NCI-H1930 (cell line): ENCODE data around the gene CACNA1B.
"Not testable (repeated sequence)": the region's sequence is repeated elsewhere in the genome, so short reads cannot be mapped to it uniquely, and the experiment has no call there.

Experiments
- DNase-seq, 2 experiments: peaks; one replicate each; lab custom pipeline; 2025; lab: John Stamatoyannopoulos, UW

Gene CACNA1B

GRCh38 chr9:137889966-137890365 is 12.4 kb downstream of the CACNA1B start:
- not testable (repeated sequence) for DNase-seq

- DNase-seq, result not testable (repeated sequence)
These were observed 13.4 kb downstream of the CACNA1B start for GRCh38 chr9:137890768-137891587.

GRCh38 chr9:137891588-137892423 is 14.2 kb downstream of the CACNA1B start:
- DNase-seq, result no peak

DNA sequence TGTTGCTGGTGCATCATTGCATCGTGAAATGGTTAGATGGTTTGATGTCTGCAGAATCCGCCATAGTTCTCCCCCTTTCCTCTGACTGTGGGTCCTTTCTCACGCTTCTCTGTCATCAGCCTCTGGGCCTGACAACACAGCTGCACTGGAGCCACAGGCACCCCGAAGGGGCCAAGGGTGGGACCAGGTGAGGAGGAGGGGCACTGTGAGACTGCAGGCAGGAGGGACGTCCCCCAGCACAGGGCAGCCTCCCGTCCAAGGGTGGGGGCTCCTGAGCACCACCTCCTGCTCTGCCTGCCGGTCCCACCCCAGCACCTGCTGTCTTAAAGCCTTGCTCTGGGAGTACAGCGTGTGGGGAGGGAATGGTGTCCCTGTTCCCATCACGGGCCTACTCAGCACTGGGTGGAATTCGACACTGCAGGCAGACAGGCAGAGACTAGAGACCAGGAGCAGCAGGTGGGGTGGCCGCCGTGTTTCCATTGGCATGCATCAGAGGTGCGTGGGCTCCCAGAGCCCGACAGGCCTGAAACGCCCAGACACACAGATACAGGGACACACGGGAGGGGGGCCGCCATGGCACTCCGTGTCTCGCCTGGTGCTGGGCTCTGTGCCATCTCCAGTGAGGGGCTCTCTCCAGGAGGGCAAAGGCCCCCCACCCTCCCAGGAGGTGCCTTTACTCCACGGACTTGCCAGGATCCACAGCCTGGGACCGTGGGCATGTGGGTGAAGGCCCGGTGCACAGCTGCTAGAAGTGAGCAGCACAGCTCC is 15.0 kb downstream of the CACNA1B start:
- DNase-seq, result no peak

DNA sequence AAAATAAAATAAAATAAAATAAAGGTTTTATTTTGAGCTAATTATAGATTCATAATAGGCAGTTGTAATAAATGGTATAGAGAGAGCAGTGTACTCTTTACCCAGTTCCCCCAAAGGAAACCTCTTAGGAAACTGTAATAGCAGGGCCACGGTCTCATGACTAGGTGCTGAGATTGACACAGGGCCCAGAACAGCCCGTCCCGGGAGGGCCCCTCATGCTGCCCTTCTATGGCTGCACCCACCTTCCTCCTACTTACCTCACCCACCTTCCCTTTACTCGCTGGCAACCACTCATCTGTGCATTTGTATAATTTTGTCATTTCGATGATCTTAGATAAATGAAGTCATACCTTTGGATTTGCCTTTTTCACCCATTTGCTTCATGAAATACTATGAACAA is 16.1 kb downstream of the CACNA1B start:
- no peak for DNase-seq

GRCh38 chr9:137899551-137900360 is 22.2 kb downstream of the CACNA1B start:
- no peak for DNase-seq

DNA sequence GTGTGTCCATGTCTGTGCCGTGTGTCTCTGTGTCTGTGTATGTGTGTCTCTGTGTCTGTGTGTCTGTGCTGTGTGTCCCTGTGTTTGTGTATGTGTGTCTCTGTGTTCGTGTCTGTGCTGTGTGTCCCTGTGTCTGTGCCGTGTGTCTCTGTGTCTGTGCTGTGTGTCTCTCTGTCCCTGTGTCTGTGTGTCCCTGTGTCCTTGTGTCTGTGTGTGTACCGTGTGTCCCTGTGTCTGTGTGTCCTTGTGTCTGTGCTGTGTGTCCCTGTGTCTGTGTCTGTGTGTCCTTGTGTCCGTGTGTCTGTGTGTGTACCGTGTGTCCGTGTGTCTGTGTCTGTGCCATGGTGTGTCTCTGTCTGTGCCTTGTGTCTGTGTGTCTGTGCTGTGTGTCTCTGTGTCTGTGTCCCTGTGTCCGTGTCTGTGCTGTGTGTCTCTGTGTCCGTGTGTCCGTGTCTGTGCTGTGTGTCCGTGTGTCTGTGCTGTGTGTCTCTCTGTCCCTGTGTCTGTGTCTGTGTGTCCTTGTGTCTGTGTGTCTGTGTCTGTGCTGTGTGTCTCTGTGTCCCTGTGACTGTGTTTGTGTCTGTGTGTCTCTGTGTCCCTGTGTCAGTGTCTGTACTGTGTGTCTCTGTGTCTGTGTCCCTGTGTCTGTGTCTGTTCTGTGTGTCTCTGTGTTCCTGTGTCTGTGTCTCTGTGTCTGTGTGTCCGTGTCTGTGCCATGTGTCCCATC is 23.2 kb downstream of the CACNA1B start:
- DNase-seq, result no peak

GRCh38 chr9:137902646-137903045 is 25.1 kb downstream of the CACNA1B start:
- no peak for DNase-seq

DNA sequence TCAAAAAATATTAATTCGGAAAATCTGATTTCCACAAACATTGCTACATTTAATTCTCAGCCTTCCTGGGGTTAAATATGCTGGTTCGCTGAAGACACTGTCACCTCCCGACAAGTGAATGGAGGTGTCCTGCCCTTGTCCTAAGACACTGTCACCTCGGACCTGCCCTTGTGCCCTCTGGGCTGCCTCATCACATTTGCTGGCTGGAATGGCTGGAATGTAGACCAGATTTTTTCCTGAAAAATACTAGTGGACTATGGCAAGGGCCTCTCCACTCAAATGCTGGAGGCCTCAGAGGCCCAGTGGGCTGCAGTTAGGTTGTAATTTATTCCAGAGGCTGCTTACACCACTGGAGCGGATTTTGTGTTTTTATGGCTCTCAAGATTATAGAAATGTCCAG is 28.2 kb downstream of the CACNA1B start:
- no peak for DNase-seq

DNA sequence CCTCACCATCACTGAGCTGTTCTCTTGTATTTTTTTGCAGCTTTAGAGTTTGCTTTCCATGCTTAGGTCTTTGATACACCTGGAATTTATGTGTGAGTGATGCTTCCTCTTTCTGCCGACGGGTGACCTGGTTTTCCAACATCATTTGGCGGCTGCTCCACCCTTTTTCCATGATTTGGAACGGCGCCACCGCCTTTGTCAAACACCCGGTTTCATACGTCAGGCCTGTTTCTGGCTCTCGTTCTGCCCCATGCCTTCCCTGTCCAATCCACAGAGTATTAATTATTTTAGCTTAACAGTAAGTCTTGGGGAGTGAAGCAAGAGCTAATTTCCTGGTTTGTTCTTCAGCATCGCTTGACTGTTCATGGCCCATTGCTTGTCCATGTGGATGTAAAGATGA is 30.2 kb downstream of the CACNA1B start:
- DNase-seq, result no peak

DNA sequence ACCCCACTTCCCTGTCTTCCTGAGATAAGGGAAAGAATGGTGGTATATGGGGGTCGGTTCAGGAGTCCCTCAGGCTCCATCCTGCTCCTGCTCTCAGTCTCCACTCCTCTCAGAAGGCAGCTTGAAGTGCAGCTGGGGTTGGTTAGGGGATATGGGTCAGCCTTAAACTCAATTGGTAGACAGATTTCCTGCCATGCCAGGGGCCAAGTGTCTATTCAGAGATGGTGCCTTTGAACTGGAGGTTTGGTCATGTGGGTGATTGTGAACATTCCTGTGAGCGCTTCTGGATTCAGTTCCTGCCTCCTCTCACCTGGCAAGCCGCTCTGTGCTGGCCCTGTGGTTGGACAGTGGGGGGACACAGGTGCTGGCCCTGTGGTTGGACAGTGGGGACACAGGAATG is 35.1 kb downstream of the CACNA1B start:
- no peak for DNase-seq

DNA sequence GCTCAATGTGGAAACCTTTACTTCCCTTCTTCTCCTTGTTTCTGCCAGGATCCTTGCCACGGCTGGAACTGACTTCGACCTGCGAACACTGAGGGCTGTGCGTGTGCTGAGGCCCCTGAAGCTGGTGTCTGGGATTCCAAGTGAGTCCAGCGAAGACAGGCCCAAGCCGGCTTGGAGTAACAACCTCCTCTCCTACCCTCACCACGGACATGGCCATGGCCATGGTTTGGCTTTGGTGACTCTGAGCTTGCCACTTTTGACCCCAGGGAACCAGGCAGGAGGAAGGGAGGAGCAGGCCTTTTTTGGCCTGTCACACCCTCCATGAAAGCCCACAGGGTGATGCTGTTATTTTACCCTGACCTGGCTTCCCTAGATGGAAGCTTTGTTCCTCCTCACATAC is 35.5 kb downstream of the CACNA1B start:
- DNase-seq, result no peak

DNA sequence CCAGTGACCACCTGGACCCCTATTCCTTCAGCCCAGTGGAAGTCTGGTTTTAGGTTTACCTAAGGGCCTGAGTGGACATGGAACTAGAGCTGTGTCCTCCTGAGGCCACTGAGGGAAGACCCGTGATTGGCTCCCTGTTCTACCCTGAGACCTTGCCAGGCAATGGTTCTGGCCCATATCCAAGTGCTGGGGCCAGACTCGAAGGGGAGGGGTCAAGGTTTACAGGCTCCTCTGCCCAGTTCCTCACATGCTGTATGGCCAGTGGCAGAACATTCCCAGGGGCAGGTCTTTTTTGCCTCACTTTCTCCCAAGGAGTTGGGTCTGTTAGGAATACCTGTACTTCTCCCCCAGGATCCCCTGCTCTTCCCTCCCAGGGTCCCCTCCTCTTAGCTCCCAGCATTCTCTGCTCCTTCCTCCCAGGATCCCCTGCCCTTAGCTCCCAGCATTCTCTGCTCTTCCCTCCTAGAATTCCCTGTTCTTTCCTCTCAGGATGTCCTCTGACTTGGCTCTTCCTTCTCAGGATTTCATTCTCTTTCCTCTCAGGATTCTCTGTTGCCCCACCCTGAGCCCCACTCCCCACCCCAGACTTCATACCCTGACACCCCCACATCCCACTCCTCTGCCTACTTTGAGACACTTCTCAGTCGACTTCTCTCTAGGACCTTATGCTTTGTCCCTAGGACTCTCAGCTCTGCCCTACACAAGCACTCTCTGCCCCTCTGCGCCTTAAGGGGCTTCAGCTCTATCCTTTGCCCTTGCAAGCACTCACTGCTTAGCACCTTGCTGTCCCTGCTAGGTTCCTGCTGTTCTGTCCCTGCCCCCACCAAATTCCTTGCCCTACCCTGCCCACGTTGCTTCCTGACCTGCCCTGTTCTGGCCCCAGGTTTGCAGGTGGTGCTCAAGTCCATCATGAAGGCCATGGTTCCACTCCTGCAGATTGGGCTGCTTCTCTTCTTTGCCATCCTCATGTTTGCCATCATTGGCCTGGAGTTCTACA is 36.5 kb downstream of the CACNA1B start:
- DNase-seq, result no peak

- DNase-seq, result no peak
These were observed 39.0 kb downstream of the CACNA1B start for GRCh38 chr9:137916540-137916939.

GRCh38 chr9:137917116-137917515 is 39.5 kb downstream of the CACNA1B start:
- no peak for DNase-seq

DNA sequence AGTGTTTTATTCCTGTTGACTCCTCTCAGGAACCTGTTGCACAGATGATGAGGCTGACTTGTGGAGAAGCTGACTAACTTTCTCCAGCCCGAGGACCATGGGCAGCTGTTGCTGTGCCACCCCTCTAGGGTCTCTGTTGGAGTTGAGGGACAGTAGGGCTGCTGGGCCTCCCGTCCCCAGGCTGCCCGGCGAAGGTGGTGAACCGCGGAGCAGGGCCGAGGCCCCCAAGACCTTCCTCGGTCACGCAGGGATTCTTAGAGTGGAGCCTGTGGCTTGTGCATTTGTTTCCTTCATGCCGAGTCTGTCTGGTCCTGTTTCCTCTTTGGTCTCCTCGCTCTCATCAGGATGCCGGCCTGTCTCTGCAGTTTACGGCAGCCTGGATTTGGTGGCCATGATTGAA is 40.2 kb downstream of the CACNA1B start:
- DNase-seq, result no peak

GRCh38 chr9:137918331-137919094 is 40.9 kb downstream of the CACNA1B start:
- no peak for DNase-seq

GRCh38 chr9:137919095-137919465 is 41.5 kb downstream of the CACNA1B start:
- no peak for DNase-seq

DNA sequence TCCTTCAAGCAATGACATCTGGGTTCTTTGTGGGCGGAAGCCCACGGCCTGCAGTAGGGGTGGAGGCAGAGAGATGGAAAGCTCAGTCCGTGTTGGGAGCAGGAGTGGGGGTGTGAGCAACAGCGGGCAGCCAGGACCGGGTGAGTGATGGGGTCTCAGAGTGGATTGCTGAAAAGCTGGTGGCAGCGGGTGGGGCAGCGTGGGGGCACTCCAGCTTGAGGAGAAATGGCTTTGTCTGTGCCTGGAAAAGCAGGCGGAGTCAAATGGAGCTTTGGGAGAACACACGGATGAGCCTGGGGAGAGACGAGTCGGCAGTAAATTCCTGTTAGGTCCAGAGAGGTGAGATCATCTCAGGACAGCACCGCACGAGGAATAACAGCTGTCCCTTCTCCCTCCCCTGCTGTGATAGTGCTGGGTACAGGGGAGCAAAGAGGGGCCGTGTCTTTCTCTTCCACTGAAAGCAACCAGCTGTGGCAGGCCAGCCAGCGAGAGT is 42.1 kb downstream of the CACNA1B start:
- no peak for DNase-seq
